ENCODE results near the gene PCSK6. TPM values are rescaled to one million over a fixed set of nuclear protein-coding genes. Genes with fewer than 3 reads are reported as not detected.

PCSK6 gene
- polyA plus RNA-seq, 4 donors: 6.5 to 8.9 (median 7.6) TPM

- no peak for DNase-seq (ENCODE audit: low read depth in 4 of 4, low spot score in 3 of 4)
These were observed 11.5 kb upstream of the PCSK6 start for GRCh38 chr15:101500865-101501551.

GRCh38 chr15:101499863-101500713 lies 10.6 kb upstream of the PCSK6 start:
- no peak for DNase-seq (ENCODE audit: low read depth in 4 of 4, low spot score in 3 of 4)

- no peak for DNase-seq (ENCODE audit: low read depth in 4 of 4, low spot score in 3 of 4)
These were observed 9.4 kb upstream of the PCSK6 start for GRCh38 chr15:101498717-101499480.

- DNase-seq (ENCODE audit: low read depth in 4 of 4, low spot score in 3 of 4): no peak
These were observed 8.7 kb upstream of the PCSK6 start for GRCh38 chr15:101498076-101498716.

GRCh38 chr15:101497484-101498034 lies 8.1 kb upstream of the PCSK6 start:
- DNase-seq (ENCODE audit: low read depth in 4 of 4, low spot score in 3 of 4): no peak

GRCh38 chr15:101497017-101497416 lies 7.5 kb upstream of the PCSK6 start:
- DNase-seq (ENCODE audit: low read depth in 4 of 4, low spot score in 3 of 4): no peak

GRCh38 chr15:101496198-101496986 lies 6.9 kb upstream of the PCSK6 start:
- DNase-seq (ENCODE audit: low read depth in 4 of 4, low spot score in 3 of 4): no peak

- DNase-seq (ENCODE audit: low read depth in 4 of 4, low spot score in 3 of 4): no peak
These were observed 6.1 kb upstream of the PCSK6 start for GRCh38 chr15:101495334-101496197.

- DNase-seq (ENCODE audit: low read depth in 4 of 4, low spot score in 3 of 4): no peak
These were observed 4.8 kb upstream of the PCSK6 start for GRCh38 chr15:101494251-101494796.

- no peak for DNase-seq (ENCODE audit: low read depth in 4 of 4, low spot score in 3 of 4)
These were observed 3.5 kb upstream of the PCSK6 start for GRCh38 chr15:101492766-101493692.

GRCh38 chr15:101491734-101492640 lies 2.5 kb upstream of the PCSK6 start:
- DNase-seq (ENCODE audit: low read depth in 4 of 4, low spot score in 3 of 4): no peak

- no peak for DNase-seq (ENCODE audit: low read depth in 4 of 4, low spot score in 3 of 4)
These were observed 1.6 kb upstream of the PCSK6 start for GRCh38 chr15:101490922-101491733.

- no peak for DNase-seq (ENCODE audit: low read depth in 4 of 4, low spot score in 3 of 4)
These were observed 943 bp upstream of the PCSK6 start for GRCh38 chr15:101490408-101490891.

GRCh38 chr15:101489237-101489598 lies 289 bp downstream of the PCSK6 start:
- no peak for DNase-seq (ENCODE audit: low read depth in 4 of 4, low spot score in 3 of 4)
